Breast epithelium (tissue), 4 donors: ENCODE results near the gene RC3H1. TPM values are rescaled to one million over a fixed set of nuclear protein-coding genes. Genes with fewer than 3 reads are reported as not detected.
"Not testable (repeated sequence)": the region's sequence is repeated elsewhere in the genome, so short reads cannot be mapped to it uniquely, and the experiment has no call there.

ENCODE experiments used
- DNase-seq, 2 donors: peaks; one replicate each; pipeline ENCODE4 v3.0.0-alpha.2; 2019; ENCODE audit warnings: low spot score in 2 of 2
- H3K27ac ChIP-seq, 2 donors: fragments of 200-600 bp; sonication (generic) in 1 of 2; one replicate each; pipeline ENCODE4 v1.5.1; 2016 to 2019; ENCODE audit warnings: mild to moderate bottlenecking in 1 of 2
- H3K27me3 ChIP-seq, 2 donors: fragments of 200-600 bp; sonication (generic) in 1 of 2; one replicate each; pipeline versions ENCODE4 v1.5.1 to v1.6.0; 2017 to 2019; ENCODE audit warnings: control low read depth in 1 of 2, mild to moderate bottlenecking in 1 of 2
- H3K36me3 ChIP-seq: fragments of 200-600 bp; one replicate; pipeline ENCODE4 v1.5.1; 2019
- H3K4me1 ChIP-seq, 2 donors: fragments of 200-600 bp; sonication (generic); one replicate each; pipeline ENCODE4 v1.5.1; 2016 to 2019; ENCODE audit warnings: control low read depth in 1 of 2
- H3K4me3 ChIP-seq, 3 donors: fragments of 200-600 bp; sonication (generic); 1 replicate in 2 of 3; 2 replicates in 1 of 3; pipeline ENCODE4 v1.5.1; 2016 to 2019; ENCODE audit warnings: mild to moderate bottlenecking in 3 of 3, moderate library complexity in 2 of 3
- H3K9me3 ChIP-seq, 2 donors: fragments of 200-600 bp; sonication (generic) in 1 of 2; one replicate each; pipeline ENCODE4 v1.5.1; 2016 to 2019; ENCODE audit warnings: control low read depth in 1 of 2
- CTCF ChIP-seq, 3 donors: fragments of 450-650 bp; IDR thresholded peaks; one replicate each; pipeline ENCODE4 v1.5.1; 2016 to 2017; ENCODE audit warnings: antibody characterized with exemption in 3 of 3, mild to moderate bottlenecking in 3 of 3, moderate library complexity in 3 of 3
- POLR2A ChIP-seq: fragments of 450-650 bp; IDR thresholded peaks from one replicate; pipeline ENCODE4 v1.6.1; 2016; ENCODE audit warnings: antibody characterized with exemption, mild to moderate bottlenecking, moderate library complexity
- POLR2AphosphoS5 ChIP-seq, 3 donors: sonication (generic); formaldehyde crosslinking; IDR thresholded peaks; one replicate each; pipeline ENCODE4 v1.6.1; 2017; ENCODE audit warnings: antibody characterized with exemption in 3 of 3
- intact Hi-C: fragments of 100-400 bp; cut with DNase I; formaldehyde crosslinking; loops from one replicate; pipeline ENCODE4 v1.15.1; 2023; ENCODE audit warnings: low total_unique reads
- total RNA-seq, 3 donors: library from RNA; depleted of rRNA; stranded (reverse); fragments of >200 nt; gene quantifications; one replicate each; pipeline ENCODE4 v1.1.0, GENCODE V29; 2016

RC3H1 gene
- total RNA-seq, 3 donors from 2014 or later: 30.2 to 40.8 (median 33.1) TPM

GRCh38 chr1:173946380-173946921 lies 75.7 kb downstream of the RC3H1 start:
- intact Hi-C loops: no loop called here
- Histone ChIP-seq H3K4me3 (no peak overlapping the region), H3K27me3 (no peaks in the 10 kb centered on the region), H3K4me1 (no peaks in the 10 kb centered on the region), H3K36me3 (no peaks in the 10 kb centered on the region), H3K9me3 (no peaks in the 10 kb centered on the region), H3K27ac (no peak overlapping the region)
- DNase-seq: no peak
- TF ChIP-seq POLR2A: no peak
- no peak for TF ChIP-seq POLR2AphosphoS5 (IDR thresholded peaks at IDR 0.05)
- TF ChIP-seq CTCF (IDR thresholded peaks at IDR 0.05): no peak

GRCh38 chr1:173937062-173937461 lies 85.1 kb downstream of the RC3H1 start:
- Histone ChIP-seq H3K27me3 (no peaks in the 10 kb centered on the region), H3K4me1 (no peaks in the 10 kb centered on the region), H3K4me3 (no peak overlapping the region), H3K36me3 (peaks cover 3% of the 10 kb centered on the region), H3K9me3 (no peaks in the 10 kb centered on the region), H3K27ac (no peak overlapping the region)
- no peak for DNase-seq
- intact Hi-C loops: no loop called here
- no peak for TF ChIP-seq POLR2AphosphoS5 (IDR thresholded peaks at IDR 0.05)
- no peak for TF ChIP-seq CTCF (IDR thresholded peaks at IDR 0.05)
- TF ChIP-seq POLR2A: no peak

GRCh38 chr1:173934440-173934839 lies 87.7 kb downstream of the RC3H1 start:
- H3K27ac ChIP-seq: no peak overlapping the region
- no peak for TF ChIP-seq POLR2A
- TF ChIP-seq POLR2AphosphoS5 (IDR thresholded peaks at IDR 0.05): no peak
- TF ChIP-seq CTCF (IDR thresholded peaks at IDR 0.05): no peak
- H3K27me3 ChIP-seq: no peaks in the 10 kb centered on the region
- H3K36me3 ChIP-seq: peaks cover 3% of the 10 kb centered on the region
- intact Hi-C loops: no loop called here
- H3K4me1 ChIP-seq: no peaks in the 10 kb centered on the region
- no peak overlapping the region for H3K4me3 ChIP-seq
- no peak for DNase-seq
- no peaks in the 10 kb centered on the region for H3K9me3 ChIP-seq

- H3K4me3 ChIP-seq, H3K4me1 ChIP-seq, H3K27ac ChIP-seq, H3K36me3 ChIP-seq, DNase-seq, H3K9me3 ChIP-seq, H3K27me3 ChIP-seq, intact Hi-C loops: not testable (repeated sequence)
Measured at GRCh38 chr1:173930541-173930940, 91.6 kb downstream of the RC3H1 start.

GRCh38 chr1:173925306-173926242 lies 96.6 kb downstream of the RC3H1 start:
- Histone ChIP-seq H3K9me3 (no peaks in the 10 kb centered on the region), H3K4me1 (no peaks in the 10 kb centered on the region), H3K4me3 (no peak overlapping the region), H3K27me3 (no peaks in the 10 kb centered on the region), H3K27ac (no peak overlapping the region), H3K36me3 (no peaks in the 10 kb centered on the region)
- intact Hi-C loops: no loop called here
- TF ChIP-seq POLR2AphosphoS5 (IDR thresholded peaks at IDR 0.05) (no peak), POLR2A (no peak), CTCF (IDR thresholded peaks at IDR 0.05) (no peak)
- DNase-seq: no peak
